ENCODE measurements around the gene ZNF521.

- no peak for TF ChIP-seq JUN (IDR thresholded peaks at IDR 0.05; ENCODE audit: borderline replicate concordance, insufficient read depth, insufficient read length, low read depth)
- TF ChIP-seq POLR2A (IDR thresholded peaks at IDR 0.05; ENCODE audit: low read depth, low read length): no peak
- no peak for TF ChIP-seq CTCF (IDR thresholded peaks at IDR 0.05; ENCODE audit: extremely low read depth in 1 of 2, insufficient read depth in 1 of 2, low read depth in 1 of 2, low read length in 2 of 2)
- no peak for TF ChIP-seq EZH2 (IDR thresholded peaks at IDR 0.05; ENCODE audit: borderline replicate concordance, low read depth, low read length, severe bottlenecking)
- no peak for TF ChIP-seq MYC (IDR thresholded peaks at IDR 0.05; ENCODE audit: low read depth, low read length)
Measured at GRCh38 chr18:25077944-25078723, 273.8 kb downstream of the ZNF521 start.

Data from endothelial cell of umbilical vein (primary cell).